AG04449 (cell line): ENCODE data around the gene RUNX1.

Experiments
- CTCF ChIA-PET: fragments of 350-600 bp; formaldehyde crosslinking; extraction: SDS; loops from one replicate; lab custom pipeline; 2021; ENCODE audit warnings: antibody characterized with exemption; lab: Yijun Ruan, JAX
- POLR2A ChIA-PET: fragments of 400-600, 350-600 bp; formaldehyde crosslinking; extraction: SDS; loops from one replicate; lab custom pipeline; 2020; ENCODE audit warnings: antibody characterized with exemption, inconsistent platforms; lab: Yijun Ruan, JAX
- DNase-seq: peaks from one replicate; pipeline ENCODE4 v3.0.0-alpha.2; 2010; ENCODE audit warnings: low read depth, low spot score
- H3K4me3 ChIP-seq: 2 replicates; pipeline ENCODE4 v1.5.1; 2011; ENCODE audit warnings: low read depth, mild to moderate bottlenecking, control low read depth, low read length
- CTCF ChIP-seq: IDR thresholded peaks from one replicate; pipeline ENCODE4 v1.5.1; 2011; ENCODE audit warnings: mild to moderate bottlenecking, moderate library complexity, low read length, control low read depth, inconsistent platforms; ENCODE audit not compliant: insufficient read depth; ENCODE audit errors: missing control alignments

Gene RUNX1

GRCh38 chr21:34792504-34793089, 256.5 kb downstream of the RUNX1 start:
- no peak overlapping the region for H3K4me3 ChIP-seq
- no peak for TF ChIP-seq CTCF
- POLR2A ChIA-PET = no interaction called here
- CTCF ChIA-PET = no interaction called here
- DNase-seq = no peak

- DNase-seq = no peak
- H3K4me3 ChIP-seq = no peak overlapping the region
- CTCF ChIA-PET = no interaction called here
- no peak for TF ChIP-seq CTCF
- POLR2A ChIA-PET = no interaction called here
Measured at GRCh38 chr21:34791776-34792503, 257.2 kb downstream of the RUNX1 start.

DNA sequence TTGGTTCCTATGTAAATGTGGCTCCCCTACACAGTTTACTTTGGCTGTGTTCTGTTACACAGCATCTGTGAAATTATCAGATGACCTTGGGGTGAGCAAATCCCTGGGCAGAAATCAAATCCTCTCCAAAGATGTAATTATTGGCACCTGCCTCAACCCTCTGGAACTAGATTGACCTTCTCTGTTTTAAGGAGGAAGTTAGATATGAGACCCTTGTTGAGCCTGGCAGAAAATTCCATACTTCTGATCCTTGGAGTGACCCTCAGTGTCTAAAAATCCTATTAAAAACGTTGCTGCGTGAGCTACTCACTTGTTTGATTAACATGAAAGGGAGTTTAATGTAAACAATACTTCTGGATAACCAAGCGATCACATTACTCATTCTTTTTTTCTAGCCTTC, 258.3 kb downstream of the RUNX1 start:
- DNase-seq = no peak
- ChIA-PET POLR2A (no interaction called here), CTCF (no interaction called here)
- TF ChIP-seq CTCF = no peak
- H3K4me3 ChIP-seq = no peak overlapping the region

GRCh38 chr21:34790341-34790740, 258.8 kb downstream of the RUNX1 start:
- H3K4me3 ChIP-seq = no peak overlapping the region
- TF ChIP-seq CTCF = no peak
- ChIA-PET CTCF (no interaction called here), POLR2A (no interaction called here)
- DNase-seq = no peak

GRCh38 chr21:34788879-34789278, 260.2 kb downstream of the RUNX1 start:
- TF ChIP-seq CTCF = no peak
- H3K4me3 ChIP-seq = no peak overlapping the region
- no peak for DNase-seq
- ChIA-PET POLR2A (no interaction called here), CTCF (no interaction called here)

- ChIA-PET CTCF (no interaction called here), POLR2A (no interaction called here)
- H3K4me3 ChIP-seq = no peak overlapping the region
- TF ChIP-seq CTCF = no peak
- DNase-seq = no peak
Measured at GRCh38 chr21:34783815-34784214, 265.3 kb downstream of the RUNX1 start.
